ENCODE results near the gene PACS1.

The PACS1 gene

DNA sequence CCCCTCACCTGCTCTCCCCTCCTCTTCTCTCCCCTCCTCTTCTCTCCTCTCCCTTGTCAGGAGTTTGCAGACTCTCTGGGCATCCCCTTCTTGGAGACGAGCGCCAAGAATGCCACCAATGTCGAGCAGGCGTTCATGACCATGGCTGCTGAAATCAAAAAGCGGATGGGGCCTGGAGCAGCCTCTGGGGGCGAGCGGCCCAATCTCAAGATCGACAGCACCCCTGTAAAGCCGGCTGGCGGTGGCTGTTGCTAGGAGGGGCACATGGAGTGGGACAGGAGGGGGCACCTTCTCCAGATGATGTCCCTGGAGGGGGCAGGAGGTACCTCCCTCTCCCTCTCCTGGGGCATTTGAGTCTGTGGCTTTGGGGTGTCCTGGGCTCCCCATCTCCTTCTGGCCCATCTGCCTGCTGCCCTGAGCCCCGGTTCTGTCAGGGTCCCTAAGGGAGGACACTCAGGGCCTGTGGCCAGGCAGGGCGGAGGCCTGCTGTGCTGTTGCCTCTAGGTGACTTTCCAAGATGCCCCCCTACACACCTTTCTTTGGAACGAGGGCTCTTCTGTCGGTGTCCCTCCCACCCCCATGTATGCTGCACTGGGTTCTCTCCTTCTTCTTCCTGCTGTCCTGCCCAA lies 206.0 kb downstream of the PACS1 start:
- no peak for TF ChIP-seq TAF1 (IDR thresholded peaks at IDR 0.05; ENCODE audit: borderline replicate concordance, insufficient read depth, low read length)
- TF ChIP-seq POLR2AphosphoS5 (IDR thresholded peaks at IDR 0.05; ENCODE audit: low read depth, low read length), result 0 out of 2 replicates have a peak, but pooled peaks have one; percentile 17

DNA sequence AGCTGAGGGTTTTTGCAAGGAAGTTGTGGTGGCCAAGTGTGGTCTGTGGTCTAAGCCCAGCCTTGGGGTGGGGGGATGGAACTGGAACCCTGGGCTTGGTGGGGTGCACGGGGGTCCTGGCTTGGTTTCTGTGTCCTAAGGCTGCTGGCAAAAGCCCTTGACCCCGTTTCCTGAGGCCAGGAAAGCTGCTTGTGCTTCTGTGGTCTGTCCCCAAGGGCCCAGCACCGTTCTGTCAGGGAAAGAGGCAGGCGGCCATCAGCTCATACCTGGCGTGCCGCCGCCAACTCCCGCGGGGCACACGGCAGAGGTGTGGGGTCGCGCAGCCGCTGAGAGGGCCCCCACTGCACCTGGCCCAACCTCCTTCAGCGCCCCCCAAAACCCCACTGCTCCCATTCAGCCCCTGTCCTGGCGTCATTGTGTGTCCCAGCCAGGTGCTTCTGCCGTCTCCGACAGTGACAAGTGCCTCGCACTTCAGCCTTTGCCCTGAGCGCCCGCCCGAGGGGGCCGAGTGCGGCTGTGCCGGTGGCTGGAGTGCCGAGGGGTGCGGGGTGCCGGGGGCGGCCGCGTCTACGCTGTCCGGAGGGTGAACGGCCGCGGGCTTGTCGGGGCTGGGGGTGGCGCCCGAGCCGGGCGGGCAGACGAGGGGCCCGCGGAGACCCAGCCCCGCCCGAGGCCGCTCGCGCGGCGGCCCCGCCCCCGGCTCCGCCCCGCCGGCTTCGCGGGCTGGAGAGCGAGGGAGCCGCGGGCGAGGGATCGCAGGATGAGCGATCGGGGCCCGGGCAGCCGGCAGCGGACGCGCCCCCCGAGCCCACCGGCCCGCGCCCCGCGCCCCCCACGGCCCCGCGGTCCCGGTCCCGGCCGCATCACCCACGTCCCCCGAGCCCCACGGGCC lies 207.6 kb downstream of the PACS1 start, which contains the start of gene CNIH2:
Gene CNIH2 (plus strand): TSS at position 705 of the 892 bp plus-strand sequence. CDS start 282 bp downstream, outside the sequence.
- TF ChIP-seq SIN3A (IDR thresholded peaks at IDR 0.05; ENCODE audit: borderline replicate concordance, insufficient read depth, low read length) (no peak), FOXP2 (optimal IDR thresholded peaks at IDR 0.05; ENCODE audit: borderline replicate concordance, extremely low read depth, extremely low read length, insufficient read depth) (no peak), TAF1 (IDR thresholded peaks at IDR 0.05; ENCODE audit: borderline replicate concordance, insufficient read depth, low read length) (no peak), POLR2AphosphoS5 (IDR thresholded peaks at IDR 0.05; ENCODE audit: low read depth, low read length) (peak; percentile 57)

DNA sequence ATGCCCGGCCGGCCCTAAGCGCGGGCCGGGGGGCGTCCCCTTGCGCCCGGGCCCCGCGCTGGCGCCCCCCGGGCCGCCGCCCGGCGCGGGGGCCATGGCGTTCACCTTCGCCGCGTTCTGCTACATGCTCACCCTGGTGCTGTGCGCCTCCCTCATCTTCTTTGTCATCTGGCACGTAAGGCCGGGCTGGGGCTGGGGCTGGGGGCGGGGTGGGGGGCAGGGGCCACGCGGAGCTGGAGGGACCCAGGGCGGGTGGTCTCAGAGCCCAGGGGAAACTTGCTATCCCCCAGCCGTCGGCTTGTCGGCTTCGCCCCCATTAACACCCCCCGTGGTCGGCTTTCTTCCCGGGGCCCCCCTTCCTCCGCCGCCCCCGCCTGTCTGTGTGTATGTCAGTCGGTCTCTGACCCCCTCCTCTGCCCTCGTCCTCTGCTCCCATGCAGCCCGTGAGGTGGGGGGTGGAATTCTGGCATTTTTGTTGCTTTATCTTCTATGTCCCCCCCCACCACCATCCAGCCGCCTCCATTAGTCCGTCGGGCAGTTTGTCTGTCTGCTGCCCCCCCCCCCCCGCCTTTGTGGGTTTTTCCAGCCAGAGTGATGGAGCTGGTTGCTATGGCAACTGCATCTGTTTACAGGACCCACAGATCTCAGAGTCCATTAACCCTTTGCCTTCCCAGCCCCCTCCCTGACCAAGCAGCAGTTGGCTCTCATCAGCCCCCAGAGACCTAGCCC lies 208.5 kb downstream of the PACS1 start:
- TF ChIP-seq FOXP2 (optimal IDR thresholded peaks at IDR 0.05; ENCODE audit: borderline replicate concordance, extremely low read depth, extremely low read length, insufficient read depth) (no peak), SIN3A (IDR thresholded peaks at IDR 0.05; ENCODE audit: borderline replicate concordance, insufficient read depth, low read length) (no peak), TAF1 (IDR thresholded peaks at IDR 0.05; ENCODE audit: borderline replicate concordance, insufficient read depth, low read length) (no peak), POLR2AphosphoS5 (IDR thresholded peaks at IDR 0.05; ENCODE audit: low read depth, low read length) (no peak)
- TF ChIP-seq, protein P1, sequence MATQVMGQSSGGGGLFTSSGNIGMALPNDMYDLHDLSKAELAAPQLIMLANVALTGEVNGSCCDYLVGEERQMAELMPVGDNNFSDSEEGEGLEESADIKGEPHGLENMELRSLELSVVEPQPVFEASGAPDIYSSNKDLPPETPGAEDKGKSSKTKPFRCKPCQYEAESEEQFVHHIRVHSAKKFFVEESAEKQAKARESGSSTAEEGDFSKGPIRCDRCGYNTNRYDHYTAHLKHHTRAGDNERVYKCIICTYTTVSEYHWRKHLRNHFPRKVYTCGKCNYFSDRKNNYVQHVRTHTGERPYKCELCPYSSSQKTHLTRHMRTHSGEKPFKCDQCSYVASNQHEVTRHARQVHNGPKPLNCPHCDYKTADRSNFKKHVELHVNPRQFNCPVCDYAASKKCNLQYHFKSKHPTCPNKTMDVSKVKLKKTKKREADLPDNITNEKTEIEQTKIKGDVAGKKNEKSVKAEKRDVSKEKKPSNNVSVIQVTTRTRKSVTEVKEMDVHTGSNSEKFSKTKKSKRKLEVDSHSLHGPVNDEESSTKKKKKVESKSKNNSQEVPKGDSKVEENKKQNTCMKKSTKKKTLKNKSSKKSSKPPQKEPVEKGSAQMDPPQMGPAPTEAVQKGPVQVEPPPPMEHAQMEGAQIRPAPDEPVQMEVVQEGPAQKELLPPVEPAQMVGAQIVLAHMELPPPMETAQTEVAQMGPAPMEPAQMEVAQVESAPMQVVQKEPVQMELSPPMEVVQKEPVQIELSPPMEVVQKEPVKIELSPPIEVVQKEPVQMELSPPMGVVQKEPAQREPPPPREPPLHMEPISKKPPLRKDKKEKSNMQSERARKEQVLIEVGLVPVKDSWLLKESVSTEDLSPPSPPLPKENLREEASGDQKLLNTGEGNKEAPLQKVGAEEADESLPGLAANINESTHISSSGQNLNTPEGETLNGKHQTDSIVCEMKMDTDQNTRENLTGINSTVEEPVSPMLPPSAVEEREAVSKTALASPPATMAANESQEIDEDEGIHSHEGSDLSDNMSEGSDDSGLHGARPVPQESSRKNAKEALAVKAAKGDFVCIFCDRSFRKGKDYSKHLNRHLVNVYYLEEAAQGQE (IDR thresholded peaks at IDR 0.05; ENCODE audit: insufficient read depth in 1 of 2, low read depth in 2 of 2, low read length in 2 of 2), result no peak

DNA sequence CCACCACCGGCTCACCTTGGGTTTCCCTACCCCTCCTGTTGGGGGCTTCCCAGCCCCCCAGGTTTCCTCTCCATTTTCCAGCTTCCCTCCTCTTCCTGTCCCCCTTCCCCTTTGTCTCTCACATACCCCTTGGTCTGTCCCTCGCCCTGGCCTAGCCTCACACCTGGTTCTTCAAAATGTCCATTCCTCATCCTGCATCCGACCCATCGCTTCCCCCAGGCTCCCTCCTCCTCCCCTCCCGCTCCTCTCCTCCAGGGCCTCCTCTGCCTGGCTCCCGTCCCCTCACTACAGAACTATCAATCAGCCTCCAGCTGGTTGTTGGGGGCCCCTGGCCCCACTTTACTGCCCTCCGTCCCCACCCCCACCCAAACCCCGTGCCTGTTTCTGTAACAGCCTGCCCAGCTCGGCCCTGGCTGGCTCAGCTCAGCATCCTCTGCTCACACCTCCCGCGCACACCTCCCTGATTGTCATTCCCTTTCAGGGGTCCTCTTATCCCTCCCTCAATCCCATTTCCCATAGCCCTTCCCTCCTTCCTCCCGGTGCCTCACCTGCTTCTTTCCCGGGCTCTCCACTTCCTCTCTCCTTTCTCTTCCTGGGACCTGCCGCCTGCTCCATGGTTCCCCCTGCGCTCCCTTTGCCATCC lies 209.1 kb downstream of the PACS1 start:
- TF ChIP-seq SIN3A (IDR thresholded peaks at IDR 0.05; ENCODE audit: borderline replicate concordance, insufficient read depth, low read length) (no peak), TAF1 (IDR thresholded peaks at IDR 0.05; ENCODE audit: borderline replicate concordance, insufficient read depth, low read length) (no peak), FOXP2 (optimal IDR thresholded peaks at IDR 0.05; ENCODE audit: borderline replicate concordance, extremely low read depth, extremely low read length, insufficient read depth) (no peak)

DNA sequence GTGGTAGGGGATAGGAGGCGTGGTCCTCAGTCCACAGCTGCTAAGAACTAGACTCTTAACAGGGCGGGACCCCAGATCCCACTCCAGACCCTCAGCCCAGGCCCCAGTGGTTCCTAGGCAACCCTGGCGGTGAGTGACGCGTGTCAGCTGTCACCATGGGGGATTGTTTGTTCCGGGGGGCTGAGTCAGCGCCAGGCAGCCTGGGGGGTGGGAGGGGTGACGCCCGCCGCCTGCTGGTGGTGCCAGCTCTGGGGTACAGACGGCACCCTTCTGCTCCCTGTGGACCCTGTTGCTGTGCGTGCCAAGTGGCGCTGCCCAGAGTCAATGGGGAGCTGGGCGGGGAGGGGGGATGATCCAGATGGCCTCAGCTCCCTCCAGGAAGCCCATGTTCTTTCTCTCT lies 210.4 kb downstream of the PACS1 start:
- no peak for TF ChIP-seq SIN3A (IDR thresholded peaks at IDR 0.05; ENCODE audit: borderline replicate concordance, insufficient read depth, low read length)
- no peak for TF ChIP-seq TAF1 (IDR thresholded peaks at IDR 0.05; ENCODE audit: borderline replicate concordance, insufficient read depth, low read length)
- TF ChIP-seq FOXP2 (optimal IDR thresholded peaks at IDR 0.05; ENCODE audit: borderline replicate concordance, extremely low read depth, extremely low read length, insufficient read depth), result no peak
- no peak for TF ChIP-seq POLR2AphosphoS5 (IDR thresholded peaks at IDR 0.05; ENCODE audit: low read depth, low read length)
- TF ChIP-seq, protein P1 (IDR thresholded peaks at IDR 0.05; ENCODE audit: insufficient read depth in 1 of 2, low read depth in 2 of 2, low read length in 2 of 2), result no peak

DNA sequence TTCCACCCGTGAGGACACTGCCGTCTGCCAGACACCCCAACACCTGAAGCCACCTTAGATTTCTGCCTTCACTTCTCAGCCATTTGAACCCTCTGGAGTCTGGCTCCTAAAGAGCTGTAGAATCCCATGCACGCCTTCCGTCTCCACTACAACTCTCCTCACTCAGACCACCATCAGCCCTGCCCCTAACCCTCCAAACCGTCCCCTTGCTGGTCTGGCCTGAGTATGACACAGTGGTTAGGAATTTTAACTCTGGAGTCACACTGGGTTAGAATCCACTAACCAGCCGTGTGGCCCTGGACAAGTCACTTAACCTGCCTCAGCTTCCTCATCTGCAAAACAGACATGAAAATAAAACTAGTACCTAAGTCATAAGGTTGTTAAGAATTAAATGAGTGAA lies 210.9 kb downstream of the PACS1 start:
- TF ChIP-seq POLR2AphosphoS5 (IDR thresholded peaks at IDR 0.05; ENCODE audit: low read depth, low read length) (no peak), SIN3A (IDR thresholded peaks at IDR 0.05; ENCODE audit: borderline replicate concordance, insufficient read depth, low read length) (no peak), TAF1 (IDR thresholded peaks at IDR 0.05; ENCODE audit: borderline replicate concordance, insufficient read depth, low read length) (no peak), FOXP2 (optimal IDR thresholded peaks at IDR 0.05; ENCODE audit: borderline replicate concordance, extremely low read depth, extremely low read length, insufficient read depth) (no peak)
- TF ChIP-seq, protein P1 (IDR thresholded peaks at IDR 0.05; ENCODE audit: insufficient read depth in 1 of 2, low read depth in 2 of 2, low read length in 2 of 2), result no peak

All from PFSK-1 (cell line).